NCI-H510A treated with DMSO at 0.1 percent for 48 hours (cell line): Measurements from ENCODE around the gene MYBPC2.
"Not testable (repeated sequence)": the region's sequence is repeated elsewhere in the genome, so short reads cannot be mapped to it uniquely, and the experiment has no call there.

Experiments used
- DNase-seq: peaks from one replicate; lab custom pipeline; 2025; lab: John Stamatoyannopoulos, UW

The MYBPC2 gene

GRCh38 chr19:50459638-50460037 is 26.9 kb downstream of the MYBPC2 start:
- no peak for DNase-seq

- no peak for DNase-seq
Observed at GRCh38 chr19:50460161-50460765, 27.6 kb downstream of the MYBPC2 start.

GRCh38 chr19:50461066-50461875 is 28.6 kb downstream of the MYBPC2 start:
- peak; percentile 49 for DNase-seq

GRCh38 chr19:50462970-50463369 is 30.3 kb downstream of the MYBPC2 start:
- DNase-seq, result no peak

- no peak for DNase-seq
Observed at GRCh38 chr19:50464348-50464747, 31.7 kb downstream of the MYBPC2 start.

- no peak for DNase-seq
Observed at GRCh38 chr19:50465000-50465399, 32.3 kb downstream of the MYBPC2 start.

GRCh38 chr19:50465986-50466705 is 33.5 kb downstream of the MYBPC2 start:
- peak; percentile 53 for DNase-seq

GRCh38 chr19:50466706-50467039 is 34.0 kb downstream of the MYBPC2 start:
- DNase-seq, result no peak

- DNase-seq, result no peak
Observed at GRCh38 chr19:50467566-50467965, 34.9 kb downstream of the MYBPC2 start.

- DNase-seq, result no peak
Observed at GRCh38 chr19:50468818-50469217, 36.1 kb downstream of the MYBPC2 start.

- not testable (repeated sequence) for DNase-seq
Observed at GRCh38 chr19:50473336-50473735, 40.6 kb downstream of the MYBPC2 start.

GRCh38 chr19:50475101-50475568 is 42.4 kb downstream of the MYBPC2 start:
- DNase-seq, result no peak

GRCh38 chr19:50475736-50476223 is 43.1 kb downstream of the MYBPC2 start:
- no peak for DNase-seq

- DNase-seq, result peak; percentile 81
Observed at GRCh38 chr19:50476224-50476906, 43.7 kb downstream of the MYBPC2 start, which contains the start of the genes EMC10 and GARIN5A. Gene EMC10, plus strand, starts transcription at chr19:50476507. Its CDS starts 38 bp downstream, at chr19:50476545. Gene GARIN5A, minus strand, starts transcription at chr19:50476848. Its CDS starts 460 bp downstream, at chr19:50476388.

GRCh38 chr19:50476907-50477238 is 44.2 kb downstream of the MYBPC2 start:
- no peak for DNase-seq

GRCh38 chr19:50477751-50478515 is 45.2 kb downstream of the MYBPC2 start:
- DNase-seq, result no peak

GRCh38 chr19:50478901-50479715 is 46.4 kb downstream of the MYBPC2 start:
- no peak for DNase-seq

GRCh38 chr19:50479761-50480251 is 47.1 kb downstream of the MYBPC2 start:
- no peak for DNase-seq

GRCh38 chr19:50480281-50481111 is 47.8 kb downstream of the MYBPC2 start:
- no peak for DNase-seq
